HEK293 (cell line): ENCODE measurements around the gene RHPN2.
A peak's percentile ranks its signal among the peaks of the same experiment; 100 is the strongest.
"Not testable (repeated sequence)": the region's sequence is repeated elsewhere in the genome, so short reads cannot be mapped to it uniquely, and the experiment has no call there.

Source experiments
- CTCF ChIA-PET: fragments of 350-600 bp; formaldehyde crosslinking; extraction: SDS; loops from one replicate; lab custom pipeline; 2021; ENCODE audit warnings: antibody characterized with exemption; lab: Yijun Ruan, JAX
- POLR2A ChIA-PET: fragments of 300-600 bp; formaldehyde crosslinking; extraction: SDS; loops from one replicate; lab custom pipeline; 2020; ENCODE audit warnings: antibody characterized with exemption, inconsistent platforms; lab: Yijun Ruan, JAX
- H3K27ac ChIP-seq: fragments of 200-500 bp; sonication (Bioruptor generic); 2 replicates; pipeline ENCODE4 v1.5.1; 2014; ENCODE audit warnings: low read depth, low read length, control low read depth, inconsistent platforms; ENCODE audit errors: extremely low read depth
- H3K36me3 ChIP-seq, 2 experiments: fragments of 200-500 bp in 1 of 2; sonication (Bioruptor generic) in 1 of 2; 1 replicate in 1 of 2; 2 replicates in 1 of 2; pipeline ENCODE4 v1.5.1; 2014 to 2017; ENCODE audit warnings: inconsistent platforms in 2 of 2, low read length in 2 of 2; ENCODE audit not compliant: control insufficient read depth in 2 of 2, insufficient read depth in 1 of 2
- H3K4me1 ChIP-seq: fragments of 200-500 bp; sonication (Bioruptor generic); 2 replicates; pipeline ENCODE4 v1.5.1; 2014; ENCODE audit warnings: mild to moderate bottlenecking, low read length, inconsistent platforms; ENCODE audit not compliant: control insufficient read depth, insufficient read depth
- H3K4me3 ChIP-seq: 2 replicates; pipeline ENCODE4 v1.5.1; 2011; ENCODE audit warnings: low read depth, mild to moderate bottlenecking, control low read depth, low read length, moderate library complexity
- H3K9me3 ChIP-seq: fragments of 200-500 bp; sonication (Bioruptor generic); 2 replicates; pipeline ENCODE4 v1.5.1; 2014; ENCODE audit warnings: low read depth, low read length, inconsistent platforms; ENCODE audit not compliant: control insufficient read depth, insufficient read depth
- BCL11B ChIP-seq: fragments of 450-650 bp; formaldehyde crosslinking; IDR thresholded peaks from 2 replicates; pipeline ENCODE4 v1.5.1; 2016; ENCODE audit warnings: low read depth, missing biosample characterization, missing genetic modification characterization
- KLF9 ChIP-seq: fragments of 450-650 bp; formaldehyde crosslinking; IDR thresholded peaks from 2 replicates; pipeline ENCODE4 v1.5.1; 2016; ENCODE audit warnings: missing biosample characterization, missing genetic modification characterization, low read depth
- SCRT2 ChIP-seq: fragments of 450-650 bp; formaldehyde crosslinking; IDR thresholded peaks from 2 replicates; pipeline ENCODE4 v1.5.1; 2016; ENCODE audit warnings: missing biosample characterization, missing genetic modification characterization
- ZNF10 ChIP-seq: fragments of 450-650 bp; formaldehyde crosslinking; IDR thresholded peaks from 2 replicates; pipeline ENCODE4 v1.5.1; 2017; ENCODE audit warnings: missing biosample characterization, missing genetic modification characterization
- ZNF146 ChIP-seq: fragments of 450-650 bp; formaldehyde crosslinking; IDR thresholded peaks from 2 replicates; pipeline ENCODE4 v1.5.1; 2016; ENCODE audit warnings: missing biosample characterization, missing genetic modification characterization
- ZNF16 ChIP-seq: fragments of 450-650 bp; formaldehyde crosslinking; IDR thresholded peaks from 2 replicates; pipeline ENCODE4 v1.5.1; 2016; ENCODE audit warnings: low read depth, missing biosample characterization, missing genetic modification characterization
- ZNF174 ChIP-seq: fragments of 450-650 bp; formaldehyde crosslinking; IDR thresholded peaks from 2 replicates; pipeline ENCODE4 v1.5.0; 2017; ENCODE audit warnings: missing biosample characterization, mild to moderate bottlenecking, missing genetic modification characterization
- ZNF24 ChIP-seq: fragments of 450-650 bp; formaldehyde crosslinking; IDR thresholded peaks from 2 replicates; pipeline ENCODE4 v1.5.1; 2016; ENCODE audit warnings: missing biosample characterization, missing genetic modification characterization
- ZNF558 ChIP-seq: fragments of 450-650 bp; formaldehyde crosslinking; IDR thresholded peaks from 2 replicates; pipeline ENCODE4 v1.5.1; 2016; ENCODE audit warnings: missing biosample characterization, missing genetic modification characterization
- ZNF621 ChIP-seq: fragments of 450-650 bp; formaldehyde crosslinking; IDR thresholded peaks from 2 replicates; pipeline ENCODE4 v1.5.1; 2017; ENCODE audit warnings: missing biosample characterization, missing genetic modification characterization
- ZNF658 ChIP-seq: fragments of 450-650 bp; formaldehyde crosslinking; IDR thresholded peaks from 2 replicates; pipeline ENCODE4; 2016; ENCODE audit warnings: missing biosample characterization, missing genetic modification characterization
- ZNF768 ChIP-seq: fragments of 450-650 bp; formaldehyde crosslinking; IDR thresholded peaks from 2 replicates; pipeline ENCODE4 v1.5.1; 2018; ENCODE audit warnings: missing biosample characterization, mild to moderate bottlenecking, missing genetic modification characterization
- ZNF777 ChIP-seq: fragments of 450-650 bp; formaldehyde crosslinking; IDR thresholded peaks from 2 replicates; pipeline ENCODE4 v1.5.1; 2017; ENCODE audit warnings: missing biosample characterization, missing genetic modification characterization, borderline replicate concordance
- ZNF837 ChIP-seq: fragments of 450-650 bp; formaldehyde crosslinking; IDR thresholded peaks from 2 replicates; pipeline ENCODE4 v1.5.1; 2016; ENCODE audit warnings: missing biosample characterization, missing genetic modification characterization
- ZXDB ChIP-seq: fragments of 450-650 bp; formaldehyde crosslinking; IDR thresholded peaks from 2 replicates; pipeline ENCODE4 v1.5.1; 2016; ENCODE audit warnings: missing biosample characterization, missing genetic modification characterization
- TF ChIP-seq, protein P1 (sequence below): fragments of 450-650 bp; formaldehyde crosslinking; conservative IDR thresholded peaks from 2 replicates; pipeline ENCODE4 v1.5.1; 2016; ENCODE audit warnings: low read depth, missing biosample characterization, missing genetic modification characterization
- TF ChIP-seq, protein P2 (sequence below): fragments of 450-650 bp; formaldehyde crosslinking; IDR thresholded peaks from 2 replicates; pipeline ENCODE4 v1.5.1; 2016; ENCODE audit warnings: missing biosample characterization, missing genetic modification characterization
- TF ChIP-seq, protein P3 (sequence below): fragments of 450-650 bp; formaldehyde crosslinking; IDR thresholded peaks from 2 replicates; pipeline ENCODE4 v1.5.1; 2017; ENCODE audit warnings: missing biosample characterization, missing genetic modification characterization
- TF ChIP-seq, protein P4 (sequence below): fragments of 450-650 bp; formaldehyde crosslinking; IDR thresholded peaks from 2 replicates; pipeline ENCODE4 v1.5.1; 2016; ENCODE audit warnings: missing biosample characterization, missing genetic modification characterization, low read depth

The RHPN2 gene

DNA sequence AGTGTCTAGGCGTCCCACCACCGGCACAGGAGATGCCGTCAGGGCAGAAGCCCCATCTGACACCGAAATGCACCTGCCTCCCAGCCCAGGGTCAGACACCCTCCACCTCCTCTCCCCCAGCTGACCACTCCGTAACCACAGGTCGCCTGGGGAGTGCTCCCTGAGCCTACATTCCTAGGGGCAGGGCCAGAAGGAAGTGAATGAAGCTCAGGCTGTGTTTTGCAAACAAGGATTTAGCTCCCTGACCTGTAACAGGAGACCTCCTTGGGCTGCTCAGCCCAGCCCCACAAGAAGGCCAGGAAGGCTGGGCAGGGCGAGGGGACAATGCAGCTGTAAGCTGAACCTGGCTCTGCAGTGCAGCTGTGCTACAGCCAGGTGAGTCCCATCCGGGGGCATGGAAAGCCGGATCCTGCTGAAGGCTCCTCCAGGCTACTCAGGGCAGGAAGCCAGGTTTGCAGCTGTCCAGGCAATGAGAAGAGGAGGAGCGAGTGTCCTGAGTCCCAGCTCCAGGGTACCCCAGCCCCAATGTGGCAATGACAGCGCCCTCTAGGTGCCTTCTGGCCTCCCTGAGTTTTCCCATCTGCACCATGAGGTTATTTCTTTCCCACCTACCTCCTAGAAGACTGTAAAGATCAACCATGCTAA is 42.1 kb downstream of the RHPN2 start:
- ChIA-PET POLR2A (interaction anchor here (2.7 kb wide), 1 partner anchor 9 kb away, joined by 10 read pairs; no protein-coding TSS in a partner anchor), CTCF (interaction anchor here (0.5 to 1.4 kb wide), 7 partner anchors 9 to 98 kb away, joined by 3 to 5 read pairs (median 3); no protein-coding TSS in a partner anchor)
- peaks cover 11 to 69% of the 10 kb centered on the region in 2 experiments for H3K36me3 ChIP-seq
- H3K27ac ChIP-seq, result no peak overlapping the region
- no peak overlapping the region for H3K4me3 ChIP-seq
- 0 out of 2 replicates have a peak, but pooled peaks cover 2% of the 10 kb centered on the region for H3K9me3 ChIP-seq
- no peaks in the 10 kb centered on the region for H3K4me1 ChIP-seq
- no peak for TF ChIP-seq ZNF768
- TF ChIP-seq SCRT2, result no peak
- no peak for TF ChIP-seq ZNF621 (tag by site-specific recombination)
- TF ChIP-seq, protein P1, sequence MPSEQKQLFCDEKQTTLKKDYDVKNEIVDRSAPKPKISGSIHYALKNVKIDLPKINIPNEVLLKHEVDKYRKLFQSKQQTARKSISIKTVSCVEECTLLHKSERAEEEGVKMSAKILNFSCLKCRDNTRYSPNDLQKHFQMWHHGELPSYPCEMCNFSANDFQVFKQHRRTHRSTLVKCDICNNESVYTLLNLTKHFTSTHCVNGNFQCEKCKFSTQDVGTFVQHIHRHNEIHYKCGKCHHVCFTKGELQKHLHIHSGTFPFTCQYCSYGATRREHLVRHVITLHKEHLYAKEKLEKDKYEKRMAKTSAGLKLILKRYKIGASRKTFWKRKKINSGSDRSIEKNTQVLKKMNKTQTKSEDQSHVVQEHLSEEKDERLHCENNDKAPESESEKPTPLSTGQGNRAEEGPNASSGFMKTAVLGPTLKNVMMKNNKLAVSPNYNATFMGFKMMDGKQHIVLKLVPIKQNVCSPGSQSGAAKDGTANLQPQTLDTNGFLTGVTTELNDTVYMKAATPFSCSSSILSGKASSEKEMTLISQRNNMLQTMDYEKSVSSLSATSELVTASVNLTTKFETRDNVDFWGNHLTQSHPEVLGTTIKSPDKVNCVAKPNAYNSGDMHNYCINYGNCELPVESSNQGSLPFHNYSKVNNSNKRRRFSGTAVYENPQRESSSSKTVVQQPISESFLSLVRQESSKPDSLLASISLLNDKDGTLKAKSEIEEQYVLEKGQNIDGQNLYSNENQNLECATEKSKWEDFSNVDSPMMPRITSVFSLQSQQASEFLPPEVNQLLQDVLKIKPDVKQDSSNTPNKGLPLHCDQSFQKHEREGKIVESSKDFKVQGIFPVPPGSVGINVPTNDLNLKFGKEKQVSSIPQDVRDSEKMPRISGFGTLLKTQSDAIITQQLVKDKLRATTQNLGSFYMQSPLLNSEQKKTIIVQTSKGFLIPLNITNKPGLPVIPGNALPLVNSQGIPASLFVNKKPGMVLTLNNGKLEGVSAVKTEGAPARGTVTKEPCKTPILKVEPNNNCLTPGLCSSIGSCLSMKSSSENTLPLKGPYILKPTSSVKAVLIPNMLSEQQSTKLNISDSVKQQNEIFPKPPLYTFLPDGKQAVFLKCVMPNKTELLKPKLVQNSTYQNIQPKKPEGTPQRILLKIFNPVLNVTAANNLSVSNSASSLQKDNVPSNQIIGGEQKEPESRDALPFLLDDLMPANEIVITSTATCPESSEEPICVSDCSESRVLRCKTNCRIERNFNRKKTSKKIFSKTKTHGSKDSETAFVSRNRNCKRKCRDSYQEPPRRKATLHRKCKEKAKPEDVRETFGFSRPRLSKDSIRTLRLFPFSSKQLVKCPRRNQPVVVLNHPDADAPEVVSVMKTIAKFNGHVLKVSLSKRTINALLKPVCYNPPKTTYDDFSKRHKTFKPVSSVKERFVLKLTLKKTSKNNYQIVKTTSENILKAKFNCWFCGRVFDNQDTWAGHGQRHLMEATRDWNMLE (tag by site-specific recombination), result no peak
- TF ChIP-seq ZNF10 (tag by site-specific recombination), result no peak
- TF ChIP-seq ZNF837 (tag by site-specific recombination), result no peak
- TF ChIP-seq KLF9 (tag by site-specific recombination), result no peak
- TF ChIP-seq ZNF777 (tag by site-specific recombination), result no peak
- no peak for TF ChIP-seq BCL11B (tag by site-specific recombination)
- no peak for TF ChIP-seq ZNF658
- TF ChIP-seq, protein P2, sequence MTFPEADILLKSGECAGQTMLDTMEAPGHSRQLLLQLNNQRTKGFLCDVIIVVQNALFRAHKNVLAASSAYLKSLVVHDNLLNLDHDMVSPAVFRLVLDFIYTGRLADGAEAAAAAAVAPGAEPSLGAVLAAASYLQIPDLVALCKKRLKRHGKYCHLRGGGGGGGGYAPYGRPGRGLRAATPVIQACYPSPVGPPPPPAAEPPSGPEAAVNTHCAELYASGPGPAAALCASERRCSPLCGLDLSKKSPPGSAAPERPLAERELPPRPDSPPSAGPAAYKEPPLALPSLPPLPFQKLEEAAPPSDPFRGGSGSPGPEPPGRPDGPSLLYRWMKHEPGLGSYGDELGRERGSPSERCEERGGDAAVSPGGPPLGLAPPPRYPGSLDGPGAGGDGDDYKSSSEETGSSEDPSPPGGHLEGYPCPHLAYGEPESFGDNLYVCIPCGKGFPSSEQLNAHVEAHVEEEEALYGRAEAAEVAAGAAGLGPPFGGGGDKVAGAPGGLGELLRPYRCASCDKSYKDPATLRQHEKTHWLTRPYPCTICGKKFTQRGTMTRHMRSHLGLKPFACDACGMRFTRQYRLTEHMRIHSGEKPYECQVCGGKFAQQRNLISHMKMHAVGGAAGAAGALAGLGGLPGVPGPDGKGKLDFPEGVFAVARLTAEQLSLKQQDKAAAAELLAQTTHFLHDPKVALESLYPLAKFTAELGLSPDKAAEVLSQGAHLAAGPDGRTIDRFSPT, result no peak
- no peak for TF ChIP-seq ZNF174 (tag by site-specific recombination)
- TF ChIP-seq, all 188 proteins: peak for 0

DNA sequence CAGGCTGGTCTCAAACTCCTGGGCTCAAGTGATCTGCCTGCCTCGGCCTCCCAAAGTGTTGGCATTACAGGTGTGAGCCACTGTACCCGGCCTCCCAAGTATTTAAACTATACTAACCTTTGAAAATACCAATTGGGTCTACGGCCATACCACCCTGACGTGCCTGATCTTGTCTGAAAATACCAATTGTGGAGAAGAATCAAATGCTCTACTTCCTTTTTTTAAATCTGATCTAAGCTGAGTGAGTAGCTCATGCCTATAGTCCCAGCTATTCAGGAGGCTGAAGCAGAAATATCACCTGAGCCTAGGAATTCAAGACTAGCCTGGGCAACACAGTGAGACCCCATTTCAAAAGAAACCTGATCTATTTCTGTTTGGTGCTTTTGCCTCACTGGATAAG is 53.8 kb downstream of the RHPN2 start:
- POLR2A ChIA-PET, result interaction anchor here (0.7 kb wide), 1 partner anchor 39 kb away, joined by 3 read pairs; the partner anchor contains the start of gene FAAP24

DNA sequence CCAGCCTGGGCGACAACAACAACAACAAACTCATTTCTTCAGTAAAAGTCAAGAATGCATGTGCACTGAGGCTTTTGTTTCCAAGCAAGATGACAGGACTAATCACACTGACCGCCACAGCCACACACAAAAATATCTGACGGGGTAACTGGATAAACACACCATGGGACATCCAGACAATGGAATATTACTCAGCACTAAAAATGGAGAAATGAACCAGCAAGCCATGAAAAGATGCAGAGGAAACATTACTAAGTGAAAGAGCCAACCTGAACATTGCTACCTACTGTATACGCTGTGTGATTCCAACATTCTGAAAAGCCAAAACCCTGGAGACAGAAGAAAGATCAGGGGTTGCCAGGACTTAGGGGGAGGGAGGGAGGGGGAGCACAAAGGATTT is 56.0 kb downstream of the RHPN2 start:
- H3K4me1 ChIP-seq, result no peaks in the 10 kb centered on the region
- H3K36me3 ChIP-seq, result peaks cover 25 to 61% of the 10 kb centered on the region in 2 experiments
- H3K9me3 ChIP-seq, result no peaks in the 10 kb centered on the region
- ChIA-PET CTCF (interaction anchor here (1.1 kb wide), 2 partner anchors 44 to 91 kb away, joined by 3 to 4 read pairs; no protein-coding TSS in a partner anchor), POLR2A (no interaction called here)
- no peak overlapping the region for H3K27ac ChIP-seq
- H3K4me3 ChIP-seq, result no peak overlapping the region
- TF ChIP-seq, protein P3, sequence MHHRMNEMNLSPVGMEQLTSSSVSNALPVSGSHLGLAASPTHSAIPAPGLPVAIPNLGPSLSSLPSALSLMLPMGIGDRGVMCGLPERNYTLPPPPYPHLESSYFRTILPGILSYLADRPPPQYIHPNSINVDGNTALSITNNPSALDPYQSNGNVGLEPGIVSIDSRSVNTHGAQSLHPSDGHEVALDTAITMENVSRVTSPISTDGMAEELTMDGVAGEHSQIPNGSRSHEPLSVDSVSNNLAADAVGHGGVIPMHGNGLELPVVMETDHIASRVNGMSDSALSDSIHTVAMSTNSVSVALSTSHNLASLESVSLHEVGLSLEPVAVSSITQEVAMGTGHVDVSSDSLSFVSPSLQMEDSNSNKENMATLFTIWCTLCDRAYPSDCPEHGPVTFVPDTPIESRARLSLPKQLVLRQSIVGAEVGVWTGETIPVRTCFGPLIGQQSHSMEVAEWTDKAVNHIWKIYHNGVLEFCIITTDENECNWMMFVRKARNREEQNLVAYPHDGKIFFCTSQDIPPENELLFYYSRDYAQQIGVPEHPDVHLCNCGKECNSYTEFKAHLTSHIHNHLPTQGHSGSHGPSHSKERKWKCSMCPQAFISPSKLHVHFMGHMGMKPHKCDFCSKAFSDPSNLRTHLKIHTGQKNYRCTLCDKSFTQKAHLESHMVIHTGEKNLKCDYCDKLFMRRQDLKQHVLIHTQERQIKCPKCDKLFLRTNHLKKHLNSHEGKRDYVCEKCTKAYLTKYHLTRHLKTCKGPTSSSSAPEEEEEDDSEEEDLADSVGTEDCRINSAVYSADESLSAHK (tag by site-specific recombination), result no peak
- TF ChIP-seq ZNF146 (tag by site-specific recombination), result peak; percentile 93
- TF ChIP-seq ZNF24 (tag by site-specific recombination), result no peak
- TF ChIP-seq, protein P4, sequence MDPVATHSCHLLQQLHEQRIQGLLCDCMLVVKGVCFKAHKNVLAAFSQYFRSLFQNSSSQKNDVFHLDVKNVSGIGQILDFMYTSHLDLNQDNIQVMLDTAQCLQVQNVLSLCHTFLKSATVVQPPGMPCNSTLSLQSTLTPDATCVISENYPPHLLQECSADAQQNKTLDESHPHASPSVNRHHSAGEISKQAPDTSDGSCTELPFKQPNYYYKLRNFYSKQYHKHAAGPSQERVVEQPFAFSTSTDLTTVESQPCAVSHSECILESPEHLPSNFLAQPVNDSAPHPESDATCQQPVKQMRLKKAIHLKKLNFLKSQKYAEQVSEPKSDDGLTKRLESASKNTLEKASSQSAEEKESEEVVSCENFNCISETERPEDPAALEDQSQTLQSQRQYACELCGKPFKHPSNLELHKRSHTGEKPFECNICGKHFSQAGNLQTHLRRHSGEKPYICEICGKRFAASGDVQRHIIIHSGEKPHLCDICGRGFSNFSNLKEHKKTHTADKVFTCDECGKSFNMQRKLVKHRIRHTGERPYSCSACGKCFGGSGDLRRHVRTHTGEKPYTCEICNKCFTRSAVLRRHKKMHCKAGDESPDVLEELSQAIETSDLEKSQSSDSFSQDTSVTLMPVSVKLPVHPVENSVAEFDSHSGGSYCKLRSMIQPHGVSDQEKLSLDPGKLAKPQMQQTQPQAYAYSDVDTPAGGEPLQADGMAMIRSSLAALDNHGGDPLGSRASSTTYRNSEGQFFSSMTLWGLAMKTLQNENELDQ (tag by site-specific recombination), result no peak
- TF ChIP-seq ZNF16 (tag by site-specific recombination), result no peak
- no peak for TF ChIP-seq ZNF558 (tag by site-specific recombination)
- TF ChIP-seq ZXDB (tag by site-specific recombination), result no peak

More for the DNA sequence above, 53.8 kb downstream of the RHPN2 start:
- H3K4me1 ChIP-seq, H3K27ac ChIP-seq, H3K4me3 ChIP-seq, H3K9me3 ChIP-seq, CTCF ChIA-PET: not testable (repeated sequence)
- H3K36me3 ChIP-seq, result peaks cover 25 to 62% of the 10 kb centered on the region in 2 experiments
